GM18520 (cell line): Measurements from ENCODE around the gene GNAZ.

Experiments
- ATAC-seq: cut with Tn5 transposase; IDR thresholded peaks from one replicate; pipeline ENCODE4 v1.9.1; 2021; ENCODE audit not compliant: unreplicated experiment

GNAZ gene

DNA sequence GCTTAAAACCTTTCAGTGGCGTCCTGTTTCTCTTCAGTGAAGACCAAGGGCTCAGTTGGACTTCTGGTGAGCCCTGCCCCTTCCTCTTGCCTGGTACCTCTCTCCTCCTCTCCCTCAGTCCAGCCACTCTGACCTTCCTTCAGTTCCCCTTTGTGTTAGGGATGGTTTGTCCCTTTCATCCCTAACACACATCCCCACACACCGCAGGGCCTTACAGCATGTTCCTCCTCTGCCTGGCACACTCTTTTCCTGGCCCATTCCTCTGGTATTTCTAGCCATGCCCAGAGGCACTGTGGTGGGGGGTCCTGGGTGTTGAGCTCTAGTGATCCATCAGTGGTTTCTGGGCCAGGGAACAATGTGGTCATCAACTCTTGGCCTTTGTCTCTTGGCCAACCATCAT lies 21.4 kb downstream of the GNAZ start:
- no peak for ATAC-seq

DNA sequence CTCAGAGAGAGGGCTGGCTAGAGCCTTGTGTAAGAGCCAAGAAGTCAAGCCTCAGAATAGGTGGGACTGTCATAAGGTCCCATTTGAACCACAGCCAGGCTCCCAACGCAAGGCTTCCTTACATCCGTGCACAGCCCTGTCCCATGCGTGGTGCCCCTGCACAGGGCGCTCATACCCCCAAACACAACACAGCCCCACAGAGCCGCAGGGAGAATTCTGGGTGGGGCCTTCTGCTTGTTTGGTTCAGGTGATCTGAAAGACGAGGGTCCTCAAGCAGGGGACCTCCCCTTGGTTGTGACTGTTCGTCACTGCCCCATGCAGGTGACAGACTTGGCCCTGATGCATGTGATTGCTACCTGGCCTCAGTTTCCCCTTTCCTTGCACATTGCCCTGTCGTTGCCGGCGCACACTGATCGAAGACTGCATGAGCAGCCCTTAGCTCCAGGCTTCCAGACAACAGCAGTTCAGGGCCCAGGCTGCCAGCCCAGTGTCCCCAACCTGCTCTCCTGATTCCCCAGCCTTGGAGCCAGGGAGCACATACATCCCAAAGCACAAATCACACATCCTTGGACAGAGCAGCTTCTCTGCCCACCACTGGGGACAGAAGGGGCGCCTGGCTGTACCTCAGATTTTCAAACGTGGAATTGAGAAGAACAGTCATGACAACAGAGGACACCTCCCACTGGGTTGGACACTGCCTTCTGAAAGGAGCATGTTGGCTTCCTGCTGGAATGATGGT lies 22.1 kb downstream of the GNAZ start:
- no peak for ATAC-seq

DNA sequence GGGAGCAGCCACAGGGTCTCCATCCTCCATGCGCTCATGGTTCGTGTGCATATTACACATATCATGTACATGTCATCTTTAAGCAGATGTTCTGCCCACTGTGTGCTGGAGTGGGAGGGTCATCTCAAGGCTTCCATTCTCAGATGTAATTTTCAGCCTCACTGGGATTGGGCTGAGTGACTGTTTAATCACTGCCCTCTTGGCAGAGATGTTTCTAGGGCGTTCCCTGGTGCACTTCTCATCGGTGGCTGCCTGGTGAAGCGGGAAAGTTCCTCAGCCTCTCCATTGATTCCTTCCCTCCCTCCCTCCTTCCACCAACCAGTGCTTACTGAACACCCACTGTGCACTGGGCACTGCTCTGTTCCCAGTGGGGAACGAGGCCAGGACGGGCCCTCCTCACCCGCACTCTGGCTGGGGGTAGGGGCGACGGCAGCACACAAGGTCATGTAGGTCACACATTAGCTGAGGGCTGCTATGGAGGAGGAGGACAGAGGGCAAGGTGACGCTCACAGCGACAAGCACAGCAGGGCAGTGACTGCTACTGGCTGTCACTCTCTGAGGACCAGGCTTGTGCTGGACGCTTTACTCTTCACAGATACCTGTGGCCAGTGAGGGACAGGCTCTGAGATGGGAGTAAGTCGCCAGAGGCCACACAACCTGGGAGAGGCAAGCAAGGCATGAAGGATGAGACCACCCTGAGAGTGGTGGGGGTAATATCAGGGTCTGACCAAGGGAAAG lies 22.9 kb downstream of the GNAZ start:
- ATAC-seq = no peak

DNA sequence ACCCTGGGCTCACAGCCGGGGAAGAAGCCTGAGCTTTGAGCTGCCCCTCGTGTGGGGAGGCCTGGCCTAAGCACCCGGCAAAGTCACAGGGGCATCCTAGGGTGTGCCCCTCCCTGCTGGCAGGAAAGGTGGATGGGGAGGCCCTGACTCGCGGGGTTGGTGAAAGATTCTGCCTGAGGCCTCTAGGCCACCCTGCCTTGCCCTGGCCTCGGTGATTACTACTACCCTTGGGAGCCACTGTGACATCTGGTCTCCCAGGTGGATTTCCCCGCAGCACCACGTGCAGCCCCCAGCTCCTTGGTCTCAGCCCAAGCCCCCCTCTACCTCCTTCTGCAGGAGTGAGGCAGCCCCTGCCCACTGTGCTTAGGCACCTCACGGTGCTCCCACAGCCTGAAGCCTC lies 23.9 kb downstream of the GNAZ start:
- no peak for ATAC-seq

DNA sequence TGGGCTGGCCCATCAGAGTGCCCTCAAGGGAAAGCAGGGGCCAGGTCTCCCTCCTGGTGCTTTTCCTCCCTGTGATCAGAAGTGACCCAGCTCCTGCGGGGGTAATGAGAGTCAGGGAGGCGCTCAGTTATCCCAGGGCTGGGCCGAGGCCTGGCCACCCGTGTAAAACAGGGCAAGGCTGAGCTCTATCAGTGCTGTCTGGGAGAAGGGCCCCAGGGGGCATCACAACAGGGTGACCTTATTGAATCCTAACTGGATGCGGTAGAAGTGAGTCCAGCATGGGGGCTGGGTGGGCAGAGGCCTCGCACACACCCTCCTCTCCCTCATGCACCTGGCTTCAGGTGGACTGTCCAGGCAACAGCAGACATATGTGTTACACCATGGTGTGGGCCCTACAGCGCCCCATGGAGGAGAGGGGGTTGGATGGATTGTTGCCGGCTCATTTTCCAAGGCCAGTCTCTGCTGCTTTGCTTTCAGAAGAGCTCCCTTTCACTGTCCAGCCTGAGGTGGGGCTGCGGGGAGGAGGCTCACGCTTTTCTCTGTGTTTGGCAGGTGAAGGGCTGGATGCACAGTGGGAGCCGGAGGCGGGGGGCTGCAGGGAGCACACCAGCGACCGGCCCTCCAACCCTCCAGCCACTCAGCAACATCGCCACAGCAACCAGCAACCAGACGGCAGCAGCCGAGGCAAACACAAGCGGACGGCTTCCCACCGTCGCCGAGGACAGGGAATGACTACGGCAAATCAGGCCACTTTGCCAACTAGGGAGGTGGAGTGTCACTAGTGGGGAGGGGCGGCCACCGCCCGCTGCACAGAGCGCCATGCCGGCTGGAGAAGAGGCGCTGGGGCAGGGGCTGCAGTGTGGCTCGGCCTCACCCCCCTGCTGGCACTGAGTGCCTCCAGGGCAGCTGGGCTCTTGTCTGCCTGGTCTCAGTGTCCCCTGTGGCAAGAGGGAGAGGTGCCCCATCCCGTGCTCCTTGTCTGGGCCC lies 24.7 kb downstream of the GNAZ start:
- ATAC-seq = no peak

DNA sequence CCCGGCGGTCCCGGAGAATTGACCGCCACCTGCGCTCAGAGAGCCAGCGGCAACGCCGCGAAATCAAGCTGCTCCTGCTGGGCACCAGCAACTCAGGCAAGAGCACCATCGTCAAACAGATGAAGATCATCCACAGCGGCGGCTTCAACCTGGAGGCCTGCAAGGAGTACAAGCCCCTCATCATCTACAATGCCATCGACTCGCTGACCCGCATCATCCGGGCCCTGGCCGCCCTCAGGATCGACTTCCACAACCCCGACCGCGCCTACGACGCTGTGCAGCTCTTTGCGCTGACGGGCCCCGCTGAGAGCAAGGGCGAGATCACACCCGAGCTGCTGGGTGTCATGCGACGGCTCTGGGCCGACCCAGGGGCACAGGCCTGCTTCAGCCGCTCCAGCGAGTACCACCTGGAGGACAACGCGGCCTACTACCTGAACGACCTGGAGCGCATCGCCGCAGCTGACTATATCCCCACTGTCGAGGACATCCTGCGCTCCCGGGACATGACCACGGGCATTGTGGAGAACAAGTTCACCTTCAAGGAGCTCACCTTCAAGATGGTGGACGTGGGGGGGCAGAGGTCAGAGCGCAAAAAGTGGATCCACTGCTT lies 25.5 kb downstream of the GNAZ start:
- ATAC-seq = no peak

DNA sequence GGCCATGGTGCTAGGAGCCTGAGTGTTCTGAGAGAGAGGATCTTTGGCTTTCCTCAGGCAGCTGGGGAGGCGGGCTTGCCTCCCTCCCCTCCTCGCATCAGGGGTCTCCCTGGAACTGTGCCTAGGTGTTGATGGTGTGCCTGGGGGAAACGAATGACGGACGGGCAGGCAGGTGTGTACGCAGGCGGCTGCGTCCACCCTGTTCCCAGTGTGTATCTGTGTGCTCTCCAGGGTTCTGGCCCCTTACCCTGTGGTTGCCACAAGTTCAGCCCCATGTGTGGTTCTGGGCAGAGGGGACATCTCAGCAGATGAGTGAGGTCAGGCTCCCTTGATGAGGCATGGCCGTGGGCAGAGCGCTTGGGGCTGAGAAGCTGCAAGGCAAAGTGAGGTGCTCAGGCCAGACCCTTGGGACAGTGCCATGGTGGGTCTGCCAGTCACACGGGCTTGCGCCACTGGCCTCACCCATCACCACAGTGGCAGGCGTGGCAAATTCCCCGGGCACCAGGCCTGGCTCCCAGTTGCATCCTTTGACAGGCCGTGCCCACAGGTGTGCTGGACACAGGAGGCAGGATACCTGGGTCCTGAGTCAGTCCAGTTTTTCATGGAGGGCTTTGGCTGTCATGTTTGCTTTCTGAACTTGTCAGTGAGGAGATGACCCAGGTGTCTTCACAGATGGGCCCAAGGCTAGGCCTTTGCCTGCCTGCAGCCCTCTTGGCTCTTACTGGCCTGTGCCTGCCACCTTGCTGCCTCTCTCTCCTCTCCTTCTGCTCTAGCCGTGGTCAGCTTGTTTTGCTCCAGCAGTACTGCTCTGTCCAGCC lies 27.3 kb downstream of the GNAZ start:
- no peak for ATAC-seq

DNA sequence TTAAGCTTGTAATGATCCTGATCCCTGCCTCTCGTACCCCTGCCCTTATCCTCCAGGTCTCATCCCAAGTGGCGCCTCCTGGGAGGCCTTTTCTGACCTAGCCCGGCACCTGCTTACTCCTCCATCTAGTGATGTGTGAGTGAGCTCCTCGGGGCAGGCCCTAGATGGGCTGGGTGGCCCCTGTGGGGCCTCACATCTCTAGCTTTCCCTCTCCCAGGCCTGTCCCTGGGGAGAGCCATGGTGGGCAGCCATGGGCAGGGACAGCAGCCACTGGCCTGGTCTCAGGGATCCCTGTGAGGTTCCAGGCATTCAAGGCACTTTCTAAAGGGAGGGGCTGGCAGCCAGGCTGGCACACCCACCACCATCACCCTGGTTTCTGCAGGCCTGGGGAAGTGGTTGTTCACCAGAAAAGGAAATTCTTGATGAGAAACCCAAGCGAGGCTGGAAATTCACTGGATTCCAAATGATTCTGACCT lies 27.9 kb downstream of the GNAZ start:
- ATAC-seq = no peak

DNA sequence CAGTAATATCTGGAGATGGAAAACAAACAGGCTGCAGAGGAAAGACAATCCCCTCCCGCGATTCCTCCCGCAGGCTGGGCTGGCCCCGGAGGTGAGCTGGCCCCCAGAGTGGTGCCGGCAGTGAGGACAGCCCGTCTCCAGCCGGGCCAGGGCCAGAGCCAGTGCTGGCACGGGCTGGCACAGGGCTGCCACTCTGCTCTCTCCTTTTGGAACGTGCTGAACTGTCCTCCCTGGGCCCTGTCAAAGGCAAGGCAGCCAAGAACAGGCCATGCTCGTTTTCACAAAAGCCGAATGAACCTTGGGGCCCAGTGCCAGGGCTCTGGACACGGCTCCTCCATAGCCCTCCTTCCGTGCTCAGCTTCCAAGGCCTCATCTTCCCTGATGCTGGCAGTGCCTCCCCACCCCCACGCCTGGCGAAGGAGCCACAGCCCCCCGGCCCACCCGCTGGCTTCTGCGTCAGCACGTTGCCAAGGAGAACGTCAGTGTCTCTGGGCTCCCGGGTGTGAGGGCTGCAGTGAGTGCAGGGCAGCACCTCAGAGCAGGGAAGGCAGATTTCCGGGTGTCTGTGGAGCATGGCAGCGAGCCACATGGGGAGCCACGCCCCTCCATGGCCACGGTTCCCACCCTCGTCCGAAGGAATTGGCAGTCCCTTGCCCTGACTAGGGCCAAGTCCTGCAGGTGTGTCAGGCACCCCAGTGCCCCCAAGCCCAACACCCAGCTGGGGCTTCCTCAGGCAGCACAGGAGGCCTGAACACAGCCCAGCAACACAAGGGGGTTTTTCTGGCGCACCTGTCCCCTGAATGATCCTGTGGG lies 28.6 kb downstream of the GNAZ start:
- ATAC-seq = no peak

DNA sequence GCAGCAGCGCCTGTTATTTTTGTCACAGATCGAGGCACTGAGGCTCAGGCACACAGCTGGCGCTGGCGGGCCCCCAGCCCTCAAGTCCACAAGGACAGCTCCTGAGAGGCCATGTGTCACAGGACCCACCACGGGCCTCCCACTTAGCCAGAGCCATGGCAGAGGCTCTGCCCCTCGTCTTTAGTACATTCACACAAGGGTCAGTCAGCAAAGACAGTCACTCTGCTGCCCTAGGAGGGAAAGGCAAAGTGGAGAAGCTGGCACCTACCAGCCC lies 29.1 kb downstream of the GNAZ start:
- no peak for ATAC-seq

DNA sequence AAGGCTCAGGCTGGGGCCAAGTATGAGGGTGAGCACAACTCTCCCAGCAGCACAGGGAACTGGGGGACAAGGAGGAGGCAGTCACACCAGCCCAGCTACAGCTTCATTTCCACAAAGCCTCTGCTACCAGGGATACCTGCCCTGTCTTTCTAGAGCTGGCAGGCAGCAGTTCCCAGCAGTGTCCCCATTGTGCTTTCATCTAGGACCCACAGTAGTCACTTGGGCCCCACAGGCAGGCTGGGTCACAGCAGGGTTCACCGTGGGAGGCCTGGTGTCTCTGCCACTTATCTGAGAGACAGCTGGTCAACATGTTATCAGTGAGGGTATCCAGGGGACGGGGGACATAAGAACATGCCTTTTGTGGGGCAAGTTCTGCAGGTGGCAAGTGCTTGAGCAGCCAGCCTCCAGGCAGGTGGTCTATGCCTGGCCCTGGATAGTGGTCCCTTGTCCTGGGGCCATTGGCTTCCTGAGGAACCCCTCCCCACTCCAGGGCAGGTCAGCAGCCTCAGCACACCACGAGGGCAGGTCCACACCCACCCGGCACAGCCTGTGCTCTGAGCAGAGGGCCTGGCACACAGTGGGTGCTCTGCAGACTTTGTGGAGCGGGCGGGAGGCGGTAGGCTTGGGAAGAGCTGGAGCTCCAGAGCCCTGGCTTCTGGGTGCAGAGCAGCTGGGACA lies 29.9 kb downstream of the GNAZ start:
- no peak for ATAC-seq

DNA sequence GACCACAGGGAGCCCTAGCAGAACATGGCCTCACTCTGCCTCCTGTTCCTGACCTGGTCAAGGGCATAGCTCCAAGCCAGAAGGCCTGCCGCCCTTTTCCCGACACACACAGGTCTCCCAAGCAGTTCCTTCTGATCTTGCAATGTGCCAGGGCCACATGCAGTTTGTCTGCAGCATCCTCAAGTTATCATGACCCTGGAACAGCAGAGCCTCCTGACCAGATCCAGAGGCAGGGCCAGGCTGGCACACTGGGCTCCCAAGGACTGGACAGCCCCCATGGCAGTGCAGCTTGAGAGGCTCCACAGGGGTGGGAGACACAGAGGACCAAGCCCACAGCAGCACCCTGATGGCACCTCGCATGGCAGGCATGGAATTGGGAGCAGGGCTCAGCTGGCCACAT lies 31.2 kb downstream of the GNAZ start:
- ATAC-seq = no peak

DNA sequence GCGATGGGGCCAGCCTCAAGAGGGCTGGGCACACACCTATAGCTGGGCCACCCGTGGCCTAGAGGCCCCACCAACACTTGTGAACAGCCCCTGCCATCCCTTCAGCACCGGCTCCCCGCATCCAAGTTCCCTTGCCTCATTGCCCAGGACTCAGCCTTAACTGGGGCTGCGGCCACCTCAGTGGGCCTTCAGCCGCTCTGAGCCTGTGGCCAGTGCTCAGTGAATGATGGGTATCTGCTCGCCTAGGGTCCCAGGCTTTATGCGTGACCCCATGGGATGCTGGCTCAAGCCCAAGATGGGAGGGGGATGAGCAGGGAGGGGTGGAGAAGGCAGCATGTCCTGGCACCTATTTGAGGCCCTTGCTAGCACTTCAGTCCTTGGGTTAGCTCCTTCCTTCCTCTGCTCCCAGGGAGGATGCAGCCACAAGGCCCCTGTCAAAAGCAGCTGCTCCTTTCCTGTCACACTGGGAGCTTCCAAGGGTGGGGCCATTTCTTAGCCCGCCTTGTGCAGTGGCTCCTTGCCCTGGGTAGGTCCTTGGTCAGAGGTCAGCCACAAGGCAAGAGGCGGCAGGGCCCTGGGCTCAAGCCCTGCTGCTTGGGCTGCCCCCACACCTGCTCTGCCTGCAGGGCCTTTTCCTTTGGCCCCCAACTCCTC lies 31.8 kb downstream of the GNAZ start:
- no peak for ATAC-seq

DNA sequence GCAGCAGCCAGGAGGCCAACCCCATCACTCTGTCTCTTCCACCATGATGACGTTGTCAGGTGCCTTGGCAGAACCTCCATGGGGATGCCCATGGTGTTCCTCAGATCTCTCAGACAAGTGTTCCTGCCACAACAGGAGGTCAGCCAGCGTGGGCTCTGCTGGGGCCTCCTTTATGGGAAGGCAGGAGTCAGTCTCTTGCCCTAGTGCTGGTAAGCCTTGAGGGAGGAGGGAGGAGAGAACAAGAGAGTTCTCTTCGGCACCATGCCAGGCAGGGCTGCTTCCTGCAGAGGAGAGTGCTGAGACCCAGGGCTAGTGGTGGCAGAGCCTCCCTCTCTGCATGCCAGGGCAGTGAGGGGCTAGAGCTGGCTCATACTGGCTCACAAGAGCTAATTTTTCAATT lies 32.5 kb downstream of the GNAZ start:
- no peak for ATAC-seq

DNA sequence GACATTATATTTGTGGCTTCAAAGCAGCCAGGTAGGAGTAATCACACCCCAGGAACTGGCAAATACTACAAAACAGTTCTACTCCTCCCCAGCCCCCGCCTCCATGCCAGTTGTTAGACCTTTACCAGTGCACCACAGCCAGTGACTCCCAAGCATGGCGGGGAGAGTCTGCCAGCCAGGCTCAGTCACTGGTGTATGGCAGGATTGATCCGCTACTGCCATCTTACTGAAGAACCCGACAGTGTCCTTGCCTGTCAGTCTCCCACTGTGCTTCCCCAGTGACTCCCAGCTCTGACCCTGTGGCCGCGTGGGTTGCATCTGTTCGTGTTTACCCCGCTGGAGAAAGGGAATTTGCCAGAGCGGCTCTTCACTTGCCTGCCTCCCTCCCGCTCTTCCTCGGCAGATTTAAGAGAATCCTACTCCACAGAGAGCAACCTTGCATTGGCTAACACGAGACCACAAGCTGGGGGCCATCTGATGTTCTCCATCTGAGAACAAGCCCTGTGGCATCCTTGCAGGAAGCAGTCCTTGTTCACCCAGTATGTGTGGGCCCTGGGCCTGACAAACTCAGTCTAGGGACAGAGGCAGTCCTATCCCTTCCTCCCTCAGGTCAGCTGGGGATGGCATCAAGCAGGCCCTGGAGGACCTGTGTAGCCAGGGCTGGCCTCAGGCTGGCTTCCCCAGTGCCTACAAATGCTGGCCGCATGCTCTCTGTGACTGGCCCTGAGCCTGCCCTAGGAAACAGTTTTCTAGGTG lies 33.1 kb downstream of the GNAZ start:
- no peak for ATAC-seq

DNA sequence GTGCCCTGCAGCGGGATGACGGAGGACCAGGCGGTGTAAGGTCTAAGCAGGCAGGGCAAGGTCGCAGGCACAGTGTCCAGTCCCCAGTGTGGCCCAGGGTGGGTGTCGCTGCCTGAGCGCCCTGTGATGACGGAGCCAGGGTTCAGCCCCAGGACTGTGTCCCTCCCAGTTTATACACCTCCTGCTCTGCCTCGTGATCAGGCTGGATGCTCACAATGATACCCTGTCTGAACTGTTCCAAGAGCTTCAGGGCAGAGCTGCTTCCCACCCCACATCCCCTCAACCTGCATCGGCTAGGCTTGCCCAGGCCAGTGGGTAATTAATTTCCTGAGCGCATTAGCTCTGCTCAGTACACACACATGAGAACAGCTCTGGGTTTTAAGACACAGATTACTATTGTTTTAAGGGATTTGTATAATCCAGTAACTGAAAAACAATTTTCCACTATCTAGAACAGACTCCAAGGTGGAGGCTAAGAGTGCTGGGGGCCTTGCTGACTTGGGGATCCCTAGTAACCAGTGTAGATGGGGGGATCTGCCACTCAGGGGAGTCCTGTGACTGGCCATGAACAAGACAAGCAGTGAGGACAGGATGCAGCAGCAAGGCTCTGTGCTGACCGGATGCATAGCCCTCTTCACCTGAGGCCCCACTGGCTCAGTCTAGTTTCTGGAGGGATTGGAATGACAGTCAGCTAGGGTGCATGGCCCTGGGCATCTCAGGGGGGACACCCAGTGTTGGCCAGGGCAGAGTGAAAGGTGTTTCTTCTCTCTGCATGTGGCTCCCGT lies 34.1 kb downstream of the GNAZ start:
- no peak for ATAC-seq

DNA sequence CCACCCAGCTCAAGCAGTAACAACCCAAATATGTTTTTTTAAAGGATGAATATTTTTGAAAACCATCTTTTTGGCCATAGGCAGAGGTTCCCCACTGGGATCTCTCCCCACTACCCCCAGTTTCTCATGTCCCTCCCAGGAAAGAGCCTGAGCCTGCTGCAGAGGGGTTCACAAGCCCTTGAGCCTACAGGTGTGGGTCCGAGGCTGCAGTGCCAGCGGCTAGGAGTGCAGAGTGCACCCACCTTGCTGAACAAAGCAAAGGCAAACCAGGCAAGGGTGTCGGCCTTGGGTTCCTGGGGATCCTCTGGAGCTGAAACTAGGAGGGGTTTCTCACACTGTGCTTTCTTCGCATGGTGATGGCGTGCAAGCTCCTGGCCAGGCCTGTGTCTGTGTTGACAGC lies 35.0 kb downstream of the GNAZ start:
- no peak for ATAC-seq
